HG02678 (cell line): ENCODE data around the gene FLYWCH1.

ENCODE experiments used
- ATAC-seq: cut with Tn5 transposase; IDR thresholded peaks from one replicate; pipeline ENCODE4 v1.9.1; 2021; ENCODE audit warnings: mild to moderate bottlenecking, moderate library complexity; ENCODE audit not compliant: unreplicated experiment

Gene FLYWCH1

GRCh38 chr16:2967211-2967631 is 55.5 kb downstream of the FLYWCH1 start:
- no peak for ATAC-seq

- no peak for ATAC-seq
Observed at GRCh38 chr16:2967721-2968161, 56.0 kb downstream of the FLYWCH1 start.

DNA sequence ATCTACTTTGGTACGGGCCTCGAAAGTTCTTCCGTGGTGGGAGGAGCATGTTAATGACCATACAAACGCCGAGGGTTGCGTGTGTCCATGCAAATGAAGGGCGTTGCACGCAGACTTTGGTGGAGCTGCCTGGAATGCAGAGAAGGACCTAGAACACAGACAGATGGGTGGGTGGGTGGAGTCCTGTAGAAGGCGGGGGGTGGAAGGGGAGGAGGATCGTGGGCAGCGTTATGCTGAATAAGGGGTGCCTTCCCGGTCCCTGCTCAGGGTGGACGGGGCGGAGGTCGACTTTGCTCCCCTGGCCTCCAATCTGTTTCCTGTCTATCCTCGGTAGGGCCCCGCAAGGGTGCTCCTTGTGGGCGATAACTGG is 56.6 kb downstream of the FLYWCH1 start:
- ATAC-seq, result no peak

DNA sequence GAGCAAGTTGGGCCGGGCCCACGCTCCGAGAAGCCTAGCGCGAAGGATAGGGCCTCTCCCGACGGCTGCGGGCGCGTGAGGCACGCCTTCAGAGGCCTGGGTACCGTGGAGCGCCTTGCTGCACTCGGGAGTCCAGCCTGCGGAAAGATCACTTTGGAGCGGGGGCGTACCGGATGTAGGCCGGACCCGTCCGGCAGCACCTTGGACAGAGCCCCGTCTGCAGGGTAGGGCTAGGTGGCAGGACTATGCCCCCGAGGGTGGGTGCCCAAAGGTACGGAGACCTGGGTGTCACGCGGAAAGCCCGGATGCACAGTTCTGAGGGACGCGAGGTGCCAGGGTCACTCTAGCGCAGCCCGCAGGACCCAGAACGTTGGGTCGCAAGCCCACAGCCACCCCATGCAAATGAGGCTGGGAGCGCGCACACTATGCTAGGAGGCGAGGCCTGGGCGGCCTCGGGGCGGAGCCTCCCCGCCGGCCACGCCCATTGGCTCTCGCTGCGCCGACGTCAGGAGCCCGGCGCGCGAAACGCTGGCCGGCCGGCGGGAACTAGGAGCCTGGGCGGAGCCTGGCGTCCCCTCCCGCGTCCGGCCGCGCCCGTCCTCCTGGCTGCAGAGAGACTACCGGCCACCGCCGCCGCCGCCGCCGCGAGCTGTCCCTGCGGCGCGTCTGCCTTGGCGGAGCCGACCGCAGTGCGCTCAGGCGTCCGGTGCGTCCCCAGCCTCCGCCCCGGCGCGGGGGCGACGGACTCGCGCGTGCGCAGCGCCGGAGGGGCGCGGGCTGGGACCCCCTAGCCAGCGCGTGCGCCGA is 57.2 kb downstream of the FLYWCH1 start, which contains the start of gene PAQR4:
PAQR4 (plus strand) TSS at position 611 of the 807 bp plus-strand sequence. CDS start 327 bp downstream, outside the sequence.
- ATAC-seq, result peak; percentile 82

GRCh38 chr16:2969545-2970521 is 58.1 kb downstream of the FLYWCH1 start:
- peak; percentile 30 for ATAC-seq

GRCh38 chr16:2970563-2970962 is 58.8 kb downstream of the FLYWCH1 start:
- no peak for ATAC-seq

- no peak for ATAC-seq
Observed at GRCh38 chr16:2971134-2971984, 59.6 kb downstream of the FLYWCH1 start.

- ATAC-seq, result no peak
Observed at GRCh38 chr16:2971985-2972784, 60.5 kb downstream of the FLYWCH1 start.

DNA sequence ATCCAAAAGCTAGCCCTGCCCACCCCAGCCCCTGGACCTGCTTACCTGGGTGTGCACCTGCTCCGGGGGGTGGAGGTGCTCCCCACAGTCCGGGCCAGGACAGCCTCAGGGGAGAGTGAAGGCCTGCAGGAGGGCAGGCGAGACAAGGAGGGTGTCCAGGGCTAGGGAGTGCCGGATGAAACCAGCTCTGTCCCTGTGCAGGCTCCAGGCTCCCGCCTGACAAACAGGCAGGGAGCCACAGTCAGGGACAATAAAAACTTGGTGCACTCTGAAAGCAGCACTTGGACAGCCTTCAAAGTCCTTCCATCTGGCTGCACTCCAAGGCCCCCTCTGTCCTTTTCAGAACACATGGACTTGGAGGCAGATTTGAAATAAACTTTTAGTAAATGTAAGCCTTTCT is 61.4 kb downstream of the FLYWCH1 start:
- no peak for ATAC-seq

DNA sequence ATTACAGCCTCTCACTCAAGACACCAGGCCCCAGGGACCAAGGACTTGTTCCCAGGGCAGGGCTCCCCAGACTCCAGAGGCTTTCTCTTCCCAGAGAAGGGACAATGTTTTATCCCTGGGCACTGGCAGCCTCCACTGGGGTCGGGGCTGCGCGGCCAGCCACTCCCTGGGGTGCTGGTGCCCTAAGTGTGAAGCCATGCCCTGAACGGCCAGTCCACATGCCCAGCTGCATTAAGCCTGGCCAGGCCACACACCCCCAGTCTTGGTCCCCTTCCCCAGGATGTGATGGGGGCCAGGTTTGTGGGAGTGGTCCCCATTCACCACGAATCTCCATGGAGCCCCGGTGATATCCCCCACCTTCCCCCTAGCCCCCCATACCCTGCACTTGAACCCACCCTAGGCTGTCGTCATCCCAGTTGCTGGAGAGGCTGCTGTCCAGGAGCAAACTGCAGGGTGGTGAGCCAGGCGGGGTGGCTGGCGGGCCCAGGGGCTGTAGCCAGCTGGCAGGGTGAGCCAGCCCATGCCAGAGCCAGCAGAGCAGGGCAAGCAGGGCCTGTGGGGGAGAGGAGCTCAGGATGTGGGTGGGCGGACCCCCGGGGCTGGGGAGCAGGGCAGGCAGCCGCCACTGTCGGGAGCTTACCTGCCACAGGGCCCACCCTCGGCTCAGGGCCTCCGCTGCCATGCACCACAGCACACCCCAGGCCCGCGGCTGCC is 62.0 kb downstream of the FLYWCH1 start:
- no peak for ATAC-seq

DNA sequence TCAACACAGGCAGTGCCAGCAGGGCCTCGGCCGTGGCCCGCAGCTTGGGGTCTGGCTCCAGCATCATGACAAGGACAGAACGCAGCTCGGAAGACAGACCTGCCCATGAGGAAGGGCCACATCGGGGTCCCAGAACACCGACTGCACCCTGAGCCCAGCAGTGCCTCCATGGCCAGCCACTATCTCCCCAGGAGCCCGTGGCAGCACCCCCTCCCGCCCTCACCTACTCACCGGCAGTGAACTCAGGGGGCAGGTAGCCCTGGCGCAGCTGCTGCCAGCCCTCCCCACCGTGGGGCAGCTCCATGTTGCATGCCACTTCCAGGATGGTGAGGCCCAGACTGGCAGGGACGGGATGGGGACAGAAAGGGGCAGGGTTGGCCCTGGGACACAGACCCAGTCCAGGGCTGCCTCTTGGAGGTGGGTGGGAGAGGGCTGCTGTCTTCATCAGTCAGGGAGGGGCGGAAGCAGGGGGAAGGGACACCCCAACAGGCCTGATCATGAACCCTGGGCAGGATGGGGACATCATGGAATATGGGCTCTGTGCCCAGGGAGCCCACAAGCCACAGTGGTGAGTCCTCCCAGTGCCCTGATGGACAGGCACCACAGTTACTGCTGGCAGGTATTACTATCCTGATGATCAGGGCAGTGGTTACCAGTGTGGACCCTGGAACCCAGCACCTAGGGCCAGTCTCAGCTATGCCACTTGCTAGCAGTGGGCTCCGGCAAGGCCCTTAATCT is 62.8 kb downstream of the FLYWCH1 start:
- ATAC-seq, result no peak

DNA sequence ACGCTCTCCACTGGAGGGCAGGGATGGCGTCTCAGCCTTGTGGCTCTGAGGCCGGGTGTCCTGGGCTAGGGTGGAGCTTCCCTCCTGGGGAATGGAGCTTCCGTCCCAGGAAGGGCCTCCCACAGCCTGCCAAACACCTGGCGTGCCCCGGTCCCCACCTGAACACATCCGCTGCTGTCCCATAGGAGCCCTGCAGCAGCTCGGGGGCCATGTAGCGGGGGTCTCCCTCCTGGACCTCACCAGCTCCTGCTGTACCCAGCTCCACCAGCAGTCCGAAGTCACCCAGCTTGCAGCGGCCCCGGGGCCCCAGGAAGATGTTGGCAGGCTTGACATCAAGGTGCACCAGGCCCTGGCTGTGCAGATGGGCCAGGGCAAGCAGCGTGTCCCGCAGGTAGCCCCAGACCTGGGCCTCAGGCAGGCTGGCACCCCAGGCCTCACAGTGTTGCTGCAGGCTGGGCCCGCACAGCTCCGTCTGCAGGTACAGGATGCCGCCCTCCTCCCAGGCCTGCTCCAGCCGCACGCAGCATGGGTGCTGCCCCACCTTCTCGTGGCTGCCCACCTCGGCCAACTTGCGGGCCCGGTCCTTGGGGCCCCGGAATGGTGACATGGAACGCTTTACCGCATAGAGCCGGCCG is 63.5 kb downstream of the FLYWCH1 start:
- ATAC-seq, result no peak

- no peak for ATAC-seq
Observed at GRCh38 chr16:2976201-2976600, 64.5 kb downstream of the FLYWCH1 start.

DNA sequence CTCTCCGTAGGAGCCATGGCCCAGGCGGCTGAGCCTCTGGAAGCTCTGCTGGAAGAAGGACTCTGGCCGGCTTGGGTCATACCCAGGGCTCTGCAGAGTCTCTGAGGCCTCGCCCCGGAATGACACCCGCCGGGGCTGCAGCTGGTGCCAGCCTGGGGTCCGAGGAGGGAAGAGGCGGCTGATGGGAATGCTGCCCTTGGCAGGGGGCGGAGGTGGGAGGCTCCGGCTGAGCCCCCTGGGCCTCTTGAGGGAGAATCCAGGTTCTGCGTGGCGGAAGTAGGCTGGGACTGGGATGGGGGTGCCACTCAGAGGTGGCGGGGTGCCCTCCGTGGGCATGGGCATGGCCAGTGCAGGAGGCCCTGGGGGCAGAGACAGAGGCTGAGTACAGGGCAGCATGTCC is 64.9 kb downstream of the FLYWCH1 start:
- no peak for ATAC-seq

DNA sequence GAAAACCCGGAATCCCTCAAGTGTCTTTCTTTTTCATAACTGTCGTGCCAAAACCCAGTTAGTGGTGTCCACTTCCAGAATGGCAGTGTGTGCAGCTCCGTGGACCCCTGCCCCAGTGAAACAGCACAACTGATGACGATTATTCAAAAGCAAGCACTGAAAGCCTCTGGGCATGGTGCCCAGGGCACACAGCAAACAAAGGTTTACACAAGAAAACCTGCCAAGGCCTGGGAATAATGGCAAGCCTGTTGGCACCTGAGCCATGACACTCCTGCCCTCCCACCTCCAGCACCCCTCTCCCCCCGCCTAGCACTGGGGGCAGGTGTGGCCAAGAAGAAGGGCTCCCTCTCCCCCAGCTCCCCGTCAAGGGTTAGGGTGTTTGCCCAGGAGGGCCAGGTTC is 65.7 kb downstream of the FLYWCH1 start:
- no peak for ATAC-seq

- no peak for ATAC-seq
Observed at GRCh38 chr16:2979669-2980226, 68.0 kb downstream of the FLYWCH1 start.

DNA sequence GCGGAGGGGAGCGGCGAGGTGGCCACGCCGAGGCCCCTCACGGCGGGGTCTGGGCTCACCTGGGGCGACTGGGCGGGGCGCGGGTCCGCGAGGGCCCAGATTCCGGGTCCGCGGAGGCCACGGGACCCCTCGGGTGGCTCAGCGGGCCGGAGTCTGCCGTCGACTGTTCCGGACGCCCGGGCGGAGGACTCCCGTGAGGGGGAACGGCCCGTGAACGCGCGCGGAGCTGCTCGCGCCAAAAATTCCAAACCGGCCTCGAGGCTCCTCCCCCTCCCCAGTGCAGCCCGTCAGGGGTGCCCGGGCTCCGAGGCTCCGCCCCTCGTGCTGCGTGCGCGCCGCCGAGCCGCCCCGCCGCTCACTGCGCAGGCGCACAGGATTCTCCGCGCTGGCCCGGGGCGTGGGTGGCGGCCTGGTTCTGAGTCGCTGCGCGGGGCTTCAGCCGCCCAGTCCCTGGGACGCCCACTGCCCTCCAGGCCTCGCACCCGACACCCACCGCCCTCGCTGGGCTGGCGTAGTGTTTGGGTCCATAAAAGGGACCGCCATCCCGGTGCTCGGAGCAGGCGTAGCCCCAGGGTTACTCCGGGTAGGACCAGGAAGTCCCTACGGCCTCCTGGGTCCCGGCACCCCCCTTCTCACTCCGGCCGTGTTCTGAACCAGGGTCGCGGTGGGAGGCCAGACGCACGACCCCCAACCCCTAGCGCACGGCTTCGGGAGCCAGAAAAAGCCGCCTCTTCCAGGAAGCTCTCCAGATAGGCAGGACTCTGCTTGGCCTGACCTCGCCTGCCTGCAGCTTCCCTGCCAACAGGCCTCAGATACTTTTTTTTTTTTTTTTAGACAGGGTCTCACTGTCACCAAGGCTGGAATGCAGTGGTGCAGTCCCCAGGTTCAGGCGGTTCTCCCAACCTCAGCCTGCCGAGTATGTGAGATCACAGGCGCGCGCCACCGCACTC is 68.8 kb downstream of the FLYWCH1 start, which contains the start of gene PKMYT1:
PKMYT1 (minus strand) TSS at position 220 of the 950 bp plus-strand sequence. CDS start 789 bp downstream, outside the sequence.
- peak; percentile 78 for ATAC-seq
